HepG2 (cell line): ENCODE data around the gene TYMP. TPM values are rescaled to one million over a fixed set of nuclear protein-coding genes. Genes with fewer than 3 reads are reported as not detected.

ENCODE experiments used
- AGO1 ChIP-seq: fragments of 200-400 bp; formaldehyde crosslinking; IDR thresholded peaks from 2 replicates; pipeline ENCODE4 v1.6.1; 2017; ENCODE audit warnings: mild to moderate bottlenecking, low read depth, low read length, moderate library complexity; ENCODE audit not compliant: poor library complexity, severe bottlenecking
- AGO2 ChIP-seq: fragments of 200-400 bp; formaldehyde crosslinking; optimal IDR thresholded peaks from 2 replicates; pipeline ENCODE3; 2017; ENCODE audit warnings: mild to moderate bottlenecking, low read depth, low read length, moderate library complexity
- HOXA3 ChIP-seq: sonication (generic); formaldehyde crosslinking; IDR thresholded peaks from 2 replicates; pipeline ENCODE4 v1.5.0; 2020; ENCODE audit warnings: missing genetic modification reagents
- KLF11 ChIP-seq: IDR thresholded peaks from 2 replicates; pipeline ENCODE4 v1.6.1; 2016; ENCODE audit warnings: missing compliant biosample characterization
- MATR3 ChIP-seq: sonication (generic); formaldehyde crosslinking; IDR thresholded peaks from 2 replicates; pipeline ENCODE4 v1.4.0; 2020; ENCODE audit warnings: missing genetic modification reagents
- MIER2 ChIP-seq: IDR thresholded peaks from 2 replicates; pipeline ENCODE4 v1.6.1; 2016; ENCODE audit warnings: missing biosample characterization, missing genetic modification reagents
- MXD4 ChIP-seq: IDR thresholded peaks from 2 replicates; pipeline ENCODE4 v1.6.1; 2016; ENCODE audit warnings: mild to moderate bottlenecking, missing biosample characterization, missing genetic modification reagents
- SP2 ChIP-seq: sonication (generic); formaldehyde crosslinking; IDR thresholded peaks from 2 replicates; pipeline ENCODE4 v1.5.1; 2020; ENCODE audit warnings: mild to moderate bottlenecking, missing genetic modification reagents
- SP4 ChIP-seq: sonication (generic); formaldehyde crosslinking; IDR thresholded peaks from 2 replicates; pipeline ENCODE4 v1.8.1; 2023; ENCODE audit warnings: mild to moderate bottlenecking, missing genetic modification reagents
- ZNF224 ChIP-seq: sonication (generic); formaldehyde crosslinking; IDR thresholded peaks from 2 replicates; pipeline ENCODE4 v1.5.0; 2020; ENCODE audit warnings: mild to moderate bottlenecking, missing genetic modification reagents
- polyA plus RNA-seq, 8 experiments: library from polyadenylated mRNA; depleted of rRNA in 3 of 8; stranded (reverse) in 7 of 8; unstranded in 1 of 8; fragments of >200 nt; fragmentation: Illumina TruSeq in 4 of 8; extraction: Trizol in 4 of 8; gene quantifications; 2 replicates each; pipeline versions ENCODE4 v1.2.1 to v1.2.3, GENCODE V29; 2011 to 2016; ENCODE audit warnings: low read depth in 4 of 8, missing spikeins in 1 of 8, mixed read lengths in 1 of 8; ENCODE audit not compliant: insufficient read depth in 1 of 8
- total RNA-seq, 5 experiments: library from RNA; depleted of rRNA; stranded (reverse); fragments of >200 nt; fragmentation: Illumina TruSeq; extraction: Trizol; gene quantifications; 2 replicates each; pipeline ENCODE4 v1.2.3, GENCODE V29; 2016; ENCODE audit warnings: low read depth in 1 of 5
- TF ChIP-seq, protein P1 (sequence below): sonication (generic); formaldehyde crosslinking; IDR thresholded peaks from 2 replicates; pipeline ENCODE4 v1.4.0; 2020; ENCODE audit warnings: mild to moderate bottlenecking, missing genetic modification reagents
- TF ChIP-seq, protein P2 (sequence below): sonication (generic); formaldehyde crosslinking; IDR thresholded peaks from 2 replicates; pipeline ENCODE4 v1.4.0; 2020; ENCODE audit warnings: missing genetic modification reagents
- TF ChIP-seq, protein P3 (sequence below): sonication (generic); formaldehyde crosslinking; IDR thresholded peaks from 2 replicates; pipeline ENCODE4 v1.8.0; 2022; ENCODE audit warnings: low read depth, missing genetic modification reagents
- TF ChIP-seq, protein P4 (sequence below): sonication (generic); formaldehyde crosslinking; IDR thresholded peaks from 2 replicates; pipeline ENCODE4 v1.8.0; 2022; ENCODE audit warnings: mild to moderate bottlenecking, missing genetic modification reagents, moderate library complexity
- TF ChIP-seq, protein P5 (sequence below): sonication (generic); formaldehyde crosslinking; IDR thresholded peaks from 2 replicates; pipeline ENCODE4 v1.5.1; 2020; ENCODE audit warnings: missing genetic modification reagents, mild to moderate bottlenecking, borderline replicate concordance
- TF ChIP-seq, protein P6 (sequence below): sonication (generic); formaldehyde crosslinking; IDR thresholded peaks from 2 replicates; pipeline ENCODE4 v1.8.0; 2022; ENCODE audit warnings: mild to moderate bottlenecking, missing genetic modification reagents; ENCODE audit not compliant: insufficient replicate concordance

TYMP gene
- total and polyA plus RNA-seq, 2 of the 13 experiments (the other 11 are each of a cell fraction or from before 2014, with no cell fraction given), result 3.9 to 4.3 TPM

DNA sequence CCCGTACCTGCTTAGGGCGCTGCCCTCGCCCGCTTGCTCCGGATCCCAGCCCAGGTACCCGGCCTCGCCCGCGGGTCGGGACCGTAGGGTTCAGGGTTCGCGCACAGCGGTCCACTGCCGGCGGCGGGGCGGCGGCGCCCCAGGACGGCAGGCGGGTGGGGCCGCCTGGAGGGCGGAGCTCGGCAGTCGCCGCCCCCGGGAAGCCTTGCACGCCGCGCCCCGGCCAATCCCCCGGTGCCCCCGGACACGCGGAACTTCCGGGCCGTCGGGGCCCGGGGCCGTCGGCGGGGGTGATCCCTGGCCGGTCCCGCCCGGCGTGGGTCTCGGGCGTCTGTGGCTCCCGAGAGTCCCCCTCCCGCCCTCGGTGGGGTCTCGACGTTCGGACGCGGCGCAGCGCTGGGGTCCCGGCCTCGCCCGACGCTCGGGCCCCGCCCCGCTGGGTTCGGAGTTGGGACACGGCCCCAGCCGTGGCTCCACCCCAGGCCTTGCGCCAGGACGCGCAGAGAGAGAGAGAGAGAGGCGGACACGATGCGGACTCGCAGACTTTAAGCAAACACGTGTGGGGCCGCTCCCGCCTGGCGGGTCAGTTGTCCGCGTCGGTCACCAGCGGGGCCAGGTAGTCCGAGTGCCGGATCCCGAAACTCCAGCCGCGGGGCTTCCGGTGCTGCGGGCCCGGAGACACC, at the start of gene TYMP (continued):
- TF ChIP-seq, protein P1, sequence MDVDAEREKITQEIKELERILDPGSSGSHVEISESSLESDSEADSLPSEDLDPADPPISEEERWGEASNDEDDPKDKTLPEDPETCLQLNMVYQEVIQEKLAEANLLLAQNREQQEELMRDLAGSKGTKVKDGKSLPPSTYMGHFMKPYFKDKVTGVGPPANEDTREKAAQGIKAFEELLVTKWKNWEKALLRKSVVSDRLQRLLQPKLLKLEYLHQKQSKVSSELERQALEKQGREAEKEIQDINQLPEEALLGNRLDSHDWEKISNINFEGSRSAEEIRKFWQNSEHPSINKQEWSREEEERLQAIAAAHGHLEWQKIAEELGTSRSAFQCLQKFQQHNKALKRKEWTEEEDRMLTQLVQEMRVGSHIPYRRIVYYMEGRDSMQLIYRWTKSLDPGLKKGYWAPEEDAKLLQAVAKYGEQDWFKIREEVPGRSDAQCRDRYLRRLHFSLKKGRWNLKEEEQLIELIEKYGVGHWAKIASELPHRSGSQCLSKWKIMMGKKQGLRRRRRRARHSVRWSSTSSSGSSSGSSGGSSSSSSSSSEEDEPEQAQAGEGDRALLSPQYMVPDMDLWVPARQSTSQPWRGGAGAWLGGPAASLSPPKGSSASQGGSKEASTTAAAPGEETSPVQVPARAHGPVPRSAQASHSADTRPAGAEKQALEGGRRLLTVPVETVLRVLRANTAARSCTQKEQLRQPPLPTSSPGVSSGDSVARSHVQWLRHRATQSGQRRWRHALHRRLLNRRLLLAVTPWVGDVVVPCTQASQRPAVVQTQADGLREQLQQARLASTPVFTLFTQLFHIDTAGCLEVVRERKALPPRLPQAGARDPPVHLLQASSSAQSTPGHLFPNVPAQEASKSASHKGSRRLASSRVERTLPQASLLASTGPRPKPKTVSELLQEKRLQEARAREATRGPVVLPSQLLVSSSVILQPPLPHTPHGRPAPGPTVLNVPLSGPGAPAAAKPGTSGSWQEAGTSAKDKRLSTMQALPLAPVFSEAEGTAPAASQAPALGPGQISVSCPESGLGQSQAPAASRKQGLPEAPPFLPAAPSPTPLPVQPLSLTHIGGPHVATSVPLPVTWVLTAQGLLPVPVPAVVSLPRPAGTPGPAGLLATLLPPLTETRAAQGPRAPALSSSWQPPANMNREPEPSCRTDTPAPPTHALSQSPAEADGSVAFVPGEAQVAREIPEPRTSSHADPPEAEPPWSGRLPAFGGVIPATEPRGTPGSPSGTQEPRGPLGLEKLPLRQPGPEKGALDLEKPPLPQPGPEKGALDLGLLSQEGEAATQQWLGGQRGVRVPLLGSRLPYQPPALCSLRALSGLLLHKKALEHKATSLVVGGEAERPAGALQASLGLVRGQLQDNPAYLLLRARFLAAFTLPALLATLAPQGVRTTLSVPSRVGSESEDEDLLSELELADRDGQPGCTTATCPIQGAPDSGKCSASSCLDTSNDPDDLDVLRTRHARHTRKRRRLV (CRISPR knock-in tag), result no peak; the same call in 1 of the 2 replicates
- TF ChIP-seq MXD4 (CRISPR knock-in tag) (0 out of 2 replicates have a peak, but pooled peaks have one; percentile 36), KLF11 (no peak), ZNF224 (no peak), SP2 (0 out of 2 replicates have a peak, but pooled peaks have one; percentile 25), MIER2 (CRISPR knock-in tag) (no peak), MATR3 (CRISPR knock-in tag) (no peak), AGO1 (no peak), HOXA3 (CRISPR knock-in tag) (peak; percentile 84), AGO2 (peak; percentile 86), SP4 (CRISPR knock-in tag) (0 out of 2 replicates have a peak, but pooled peaks have one; percentile 21)
- TF ChIP-seq, protein P2, sequence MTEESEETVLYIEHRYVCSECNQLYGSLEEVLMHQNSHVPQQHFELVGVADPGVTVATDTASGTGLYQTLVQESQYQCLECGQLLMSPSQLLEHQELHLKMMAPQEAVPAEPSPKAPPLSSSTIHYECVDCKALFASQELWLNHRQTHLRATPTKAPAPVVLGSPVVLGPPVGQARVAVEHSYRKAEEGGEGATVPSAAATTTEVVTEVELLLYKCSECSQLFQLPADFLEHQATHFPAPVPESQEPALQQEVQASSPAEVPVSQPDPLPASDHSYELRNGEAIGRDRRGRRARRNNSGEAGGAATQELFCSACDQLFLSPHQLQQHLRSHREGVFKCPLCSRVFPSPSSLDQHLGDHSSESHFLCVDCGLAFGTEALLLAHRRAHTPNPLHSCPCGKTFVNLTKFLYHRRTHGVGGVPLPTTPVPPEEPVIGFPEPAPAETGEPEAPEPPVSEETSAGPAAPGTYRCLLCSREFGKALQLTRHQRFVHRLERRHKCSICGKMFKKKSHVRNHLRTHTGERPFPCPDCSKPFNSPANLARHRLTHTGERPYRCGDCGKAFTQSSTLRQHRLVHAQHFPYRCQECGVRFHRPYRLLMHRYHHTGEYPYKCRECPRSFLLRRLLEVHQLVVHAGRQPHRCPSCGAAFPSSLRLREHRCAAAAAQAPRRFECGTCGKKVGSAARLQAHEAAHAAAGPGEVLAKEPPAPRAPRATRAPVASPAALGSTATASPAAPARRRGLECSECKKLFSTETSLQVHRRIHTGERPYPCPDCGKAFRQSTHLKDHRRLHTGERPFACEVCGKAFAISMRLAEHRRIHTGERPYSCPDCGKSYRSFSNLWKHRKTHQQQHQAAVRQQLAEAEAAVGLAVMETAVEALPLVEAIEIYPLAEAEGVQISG (CRISPR knock-in tag), result peak; percentile 77
- TF ChIP-seq, protein P3, sequence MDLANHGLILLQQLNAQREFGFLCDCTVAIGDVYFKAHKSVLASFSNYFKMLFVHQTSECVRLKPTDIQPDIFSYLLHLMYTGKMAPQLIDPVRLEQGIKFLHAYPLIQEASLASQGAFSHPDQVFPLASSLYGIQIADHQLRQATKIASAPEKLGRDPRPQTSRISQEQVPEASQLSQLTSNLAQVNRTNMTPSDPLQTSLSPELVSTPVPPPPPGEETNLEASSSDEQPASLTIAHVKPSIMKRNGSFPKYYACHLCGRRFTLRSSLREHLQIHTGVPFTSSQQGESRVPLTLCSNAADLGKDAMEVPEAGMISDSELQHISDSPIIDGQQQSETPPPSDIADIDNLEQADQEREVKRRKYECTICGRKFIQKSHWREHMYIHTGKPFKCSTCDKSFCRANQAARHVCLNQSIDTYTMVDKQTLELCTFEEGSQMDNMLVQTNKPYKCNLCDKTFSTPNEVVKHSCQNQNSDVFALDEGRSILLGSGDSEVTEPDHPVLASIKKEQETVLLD, result peak; percentile 63
- TF ChIP-seq, protein P4, sequence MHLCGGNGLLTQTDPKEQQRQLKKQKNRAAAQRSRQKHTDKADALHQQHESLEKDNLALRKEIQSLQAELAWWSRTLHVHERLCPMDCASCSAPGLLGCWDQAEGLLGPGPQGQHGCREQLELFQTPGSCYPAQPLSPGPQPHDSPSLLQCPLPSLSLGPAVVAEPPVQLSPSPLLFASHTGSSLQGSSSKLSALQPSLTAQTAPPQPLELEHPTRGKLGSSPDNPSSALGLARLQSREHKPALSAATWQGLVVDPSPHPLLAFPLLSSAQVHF (CRISPR knock-in tag), result no peak; the same call in 1 of the 2 replicates
- TF ChIP-seq, protein P5, sequence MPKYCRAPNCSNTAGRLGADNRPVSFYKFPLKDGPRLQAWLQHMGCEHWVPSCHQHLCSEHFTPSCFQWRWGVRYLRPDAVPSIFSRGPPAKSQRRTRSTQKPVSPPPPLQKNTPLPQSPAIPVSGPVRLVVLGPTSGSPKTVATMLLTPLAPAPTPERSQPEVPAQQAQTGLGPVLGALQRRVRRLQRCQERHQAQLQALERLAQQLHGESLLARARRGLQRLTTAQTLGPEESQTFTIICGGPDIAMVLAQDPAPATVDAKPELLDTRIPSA (CRISPR knock-in tag), result no peak
- TF ChIP-seq, protein P6, sequence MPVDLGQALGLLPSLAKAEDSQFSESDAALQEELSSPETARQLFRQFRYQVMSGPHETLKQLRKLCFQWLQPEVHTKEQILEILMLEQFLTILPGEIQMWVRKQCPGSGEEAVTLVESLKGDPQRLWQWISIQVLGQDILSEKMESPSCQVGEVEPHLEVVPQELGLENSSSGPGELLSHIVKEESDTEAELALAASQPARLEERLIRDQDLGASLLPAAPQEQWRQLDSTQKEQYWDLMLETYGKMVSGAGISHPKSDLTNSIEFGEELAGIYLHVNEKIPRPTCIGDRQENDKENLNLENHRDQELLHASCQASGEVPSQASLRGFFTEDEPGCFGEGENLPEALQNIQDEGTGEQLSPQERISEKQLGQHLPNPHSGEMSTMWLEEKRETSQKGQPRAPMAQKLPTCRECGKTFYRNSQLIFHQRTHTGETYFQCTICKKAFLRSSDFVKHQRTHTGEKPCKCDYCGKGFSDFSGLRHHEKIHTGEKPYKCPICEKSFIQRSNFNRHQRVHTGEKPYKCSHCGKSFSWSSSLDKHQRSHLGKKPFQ (CRISPR knock-in tag), result no peak
